OCI-LY7 (cell line): ENCODE measurements around the gene CLEC16A. TPM values are rescaled to one million over a fixed set of nuclear protein-coding genes. Genes with fewer than 3 reads are reported as not detected.

Experiments
- BruUV-seq: library from RNA; stranded (reverse); fragments of 400-500 nt; replicated peaks from 2 replicates; lab custom pipeline; 2021; lab: Mats Ljungman, UMichigan
- CTCF ChIA-PET: fragments of 300-600 bp; sonication (Branson Sonifier 250); formaldehyde crosslinking; loops from one replicate; lab custom pipeline; 2022; ENCODE audit warnings: antibody characterized with exemption; ENCODE audit not compliant: unreplicated experiment; lab: Charles Lee
- POLR2A ChIA-PET: fragments of 300-600 bp; sonication (Branson Sonifier 250); formaldehyde crosslinking; loops from one replicate; lab custom pipeline; 2022; ENCODE audit warnings: antibody characterized with exemption; lab: Charles Lee
- DNase-seq: peaks from one replicate; pipeline ENCODE4 v3.0.0-alpha.2; 2015; ENCODE audit warnings: low spot score
- H2AFZ ChIP-seq: fragments of 200-600 bp; sonication (generic), shearing (Covaris generic); 2 replicates; pipeline ENCODE4 v1.6.1; 2014; ENCODE audit warnings: mild to moderate bottlenecking, antibody characterized with exemption, low read length, moderate library complexity
- H3K27ac ChIP-seq: fragments of 200-600 bp; sonication (generic); 2 replicates; pipeline ENCODE4 v1.5.1; 2014; ENCODE audit warnings: mixed run types, low read depth, mild to moderate bottlenecking, moderate library complexity, low read length, inconsistent platforms; ENCODE audit not compliant: poor library complexity, severe bottlenecking
- H3K36me3 ChIP-seq: fragments of 200-600 bp; sonication (generic); 2 replicates; pipeline ENCODE4 v1.6.1; 2014; ENCODE audit warnings: mild to moderate bottlenecking, antibody characterized with exemption, low read length, moderate library complexity, mixed read lengths; ENCODE audit not compliant: insufficient read depth
- H3K4me1 ChIP-seq: fragments of 200-600 bp; sonication (generic); 2 replicates; pipeline ENCODE4 v1.5.1; 2014; ENCODE audit warnings: mild to moderate bottlenecking, low read length; ENCODE audit not compliant: insufficient read depth, poor library complexity, severe bottlenecking
- H3K4me2 ChIP-seq: fragments of 200-600 bp; sonication (generic); 2 replicates; pipeline ENCODE4 v1.6.1; 2014; ENCODE audit warnings: mild to moderate bottlenecking, low read length
- H3K4me3 ChIP-seq: fragments of 200-600 bp; sonication (generic); 2 replicates; pipeline ENCODE4 v1.5.1; 2014; ENCODE audit warnings: mild to moderate bottlenecking, low read depth, low read length; ENCODE audit not compliant: poor library complexity, severe bottlenecking
- H3K79me2 ChIP-seq: fragments of 200-600 bp; sonication (generic); 2 replicates; pipeline ENCODE4 v1.6.1; 2016; ENCODE audit warnings: low read depth, mild to moderate bottlenecking, low read length, moderate library complexity, mixed read lengths; ENCODE audit not compliant: insufficient read depth
- H3K9me2 ChIP-seq: fragments of 200-600 bp; sonication (generic); 2 replicates; pipeline ENCODE4 v1.6.1; 2016; ENCODE audit warnings: mild to moderate bottlenecking, low read length, mixed read lengths; ENCODE audit not compliant: insufficient read depth
- H3K9me3 ChIP-seq: fragments of 200-600 bp; sonication (generic); 2 replicates; pipeline ENCODE4 v1.6.1; 2014; ENCODE audit warnings: mild to moderate bottlenecking, mixed run types, low read length, mixed read lengths
- H4K20me1 ChIP-seq: fragments of 200-600 bp; sonication (generic); 2 replicates; pipeline ENCODE4 v1.6.1; 2014; ENCODE audit warnings: mild to moderate bottlenecking, antibody characterized with exemption, low read length, moderate library complexity, mixed read lengths; ENCODE audit not compliant: insufficient read depth
- CTCF ChIP-seq: fragments of 200-600 bp; sonication (generic); conservative IDR thresholded peaks from 2 replicates; pipeline ENCODE4 v1.5.1; 2014; ENCODE audit warnings: mild to moderate bottlenecking, antibody characterized with exemption, low read length, moderate library complexity, mixed read lengths
- EZH2phosphoT487 ChIP-seq: fragments of 200-600 bp; sonication (generic); IDR thresholded peaks from 2 replicates; pipeline ENCODE4 v1.6.1; 2018; ENCODE audit warnings: low read depth, borderline replicate concordance, mild to moderate bottlenecking, mixed run types, antibody characterized with exemption, low read length, moderate library complexity, mixed read lengths
- intact Hi-C: fragments of 100-400 bp; cut with micrococcal nuclease; formaldehyde crosslinking; loops from one replicate; pipeline ENCODE4 v1.10.0; 2022; ENCODE audit not compliant: unreplicated experiment
- total RNA-seq, 2 experiments: library from RNA; depleted of rRNA in 1 of 2; stranded (reverse); fragments of >200 nt in 1 of 2; shearing (Covaris generic) in 1 of 2; gene quantifications; 2 replicates each; pipeline ENCODE4 v1.2.3, GENCODE V29; 2014 to 2022

CLEC16A gene
- total RNA-seq, 2 experiments from 2014 or later: 26.2 to 50.9 TPM

- intact Hi-C loops: no loop called here
- BruUV-seq: no TSS peak
- H3K4me1 ChIP-seq: peaks cover 30% of the 10 kb centered on the region
- ChIA-PET CTCF (no interaction called here), POLR2A (no interaction called here)
- H4K20me1 ChIP-seq: no peaks in the 10 kb centered on the region
- no peak overlapping the region for H3K27ac ChIP-seq
- H3K79me2 ChIP-seq: no peaks in the 10 kb centered on the region
- H2AFZ ChIP-seq: no peak overlapping the region
- H3K9me3 ChIP-seq: no peaks in the 10 kb centered on the region
- H3K36me3 ChIP-seq: peaks cover 27% of the 10 kb centered on the region
- DNase-seq: no peak
- H3K9me2 ChIP-seq: no peaks in the 10 kb centered on the region
- H3K4me2 ChIP-seq: no peak overlapping the region
- no peak overlapping the region for H3K4me3 ChIP-seq
- TF ChIP-seq EZH2phosphoT487 (no peak), CTCF (no peak)
Measured at GRCh38 chr16:11088831-11089230, 144.5 kb downstream of the CLEC16A start.

GRCh38 chr16:11089504-11090124 is 145.2 kb downstream of the CLEC16A start:
- H3K9me2 ChIP-seq: no peaks in the 10 kb centered on the region
- H3K4me3 ChIP-seq: no peak overlapping the region
- ChIA-PET CTCF (no interaction called here), POLR2A (no interaction called here)
- H2AFZ ChIP-seq: no peak overlapping the region
- peaks cover 25% of the 10 kb centered on the region for H3K36me3 ChIP-seq
- no peak for DNase-seq
- no peak overlapping the region for H3K4me2 ChIP-seq
- H3K9me3 ChIP-seq: no peaks in the 10 kb centered on the region
- H3K79me2 ChIP-seq: no peaks in the 10 kb centered on the region
- intact Hi-C loops: loop anchor here (5.0 kb wide), 1 partner anchor 283 kb away; no protein-coding TSS in a partner anchor
- BruUV-seq: no TSS peak
- H4K20me1 ChIP-seq: no peaks in the 10 kb centered on the region
- peaks cover 38% of the 10 kb centered on the region for H3K4me1 ChIP-seq
- TF ChIP-seq CTCF: no peak
- no peak for TF ChIP-seq EZH2phosphoT487
- no peak overlapping the region for H3K27ac ChIP-seq

GRCh38 chr16:11090232-11090631 is 145.9 kb downstream of the CLEC16A start:
- Histone ChIP-seq H3K36me3 (peaks cover 23% of the 10 kb centered on the region), H3K27ac (no peak overlapping the region), H3K4me1 (peaks cover 44% of the 10 kb centered on the region), H3K4me3 (no peak overlapping the region), H3K9me3 (no peaks in the 10 kb centered on the region), H3K79me2 (no peaks in the 10 kb centered on the region), H3K9me2 (no peaks in the 10 kb centered on the region), H2AFZ (no peak overlapping the region), H3K4me2 (no peak overlapping the region), H4K20me1 (no peaks in the 10 kb centered on the region)
- DNase-seq: no peak
- no TSS peak for BruUV-seq
- ChIA-PET POLR2A (no interaction called here), CTCF (no interaction called here)
- intact Hi-C loops: loop anchor here (5.0 kb wide), 1 partner anchor 282 kb away; no protein-coding TSS in a partner anchor
- TF ChIP-seq CTCF: no peak
- no peak for TF ChIP-seq EZH2phosphoT487
